GM04503 (cell line): Measurements from ENCODE around the gene LRFN3.
"Not testable (repeated sequence)": the region's sequence is repeated elsewhere in the genome, so short reads cannot be mapped to it uniquely, and the experiment has no call there.

Experiments
- DNase-seq: peaks from one replicate; pipeline ENCODE4 v3.0.0-alpha.2; 2012; ENCODE audit warnings: low read depth

LRFN3 gene

GRCh38 chr19:35977446-35978222 lies 41.5 kb downstream of the LRFN3 start:
- DNase-seq = no peak

- DNase-seq = no peak
These were observed 42.1 kb downstream of the LRFN3 start for GRCh38 chr19:35978271-35978670.

GRCh38 chr19:35978832-35979365 lies 42.7 kb downstream of the LRFN3 start:
- DNase-seq = no peak

- DNase-seq = not testable (repeated sequence)
These were observed 44.8 kb downstream of the LRFN3 start for GRCh38 chr19:35980997-35981396.

GRCh38 chr19:35983177-35983576 lies 47.0 kb downstream of the LRFN3 start:
- DNase-seq = no peak

- DNase-seq = no peak
These were observed 49.9 kb downstream of the LRFN3 start for GRCh38 chr19:35986111-35986510.

GRCh38 chr19:35986664-35987570 lies 50.7 kb downstream of the LRFN3 start:
- DNase-seq = no peak

GRCh38 chr19:35987571-35987896 lies 51.4 kb downstream of the LRFN3 start:
- DNase-seq = no peak

GRCh38 chr19:35988824-35989223 lies 52.6 kb downstream of the LRFN3 start:
- DNase-seq = no peak

GRCh38 chr19:35990156-35990555 lies 54.0 kb downstream of the LRFN3 start:
- no peak for DNase-seq

- DNase-seq = no peak
These were observed 54.9 kb downstream of the LRFN3 start for GRCh38 chr19:35990771-35991730.

- DNase-seq = no peak
These were observed 55.7 kb downstream of the LRFN3 start for GRCh38 chr19:35991731-35992450.

- no peak for DNase-seq
These were observed 57.0 kb downstream of the LRFN3 start for GRCh38 chr19:35992907-35993765.

- no peak for DNase-seq
These were observed 57.9 kb downstream of the LRFN3 start for GRCh38 chr19:35993923-35994598.
